Mesothelial cell of epicardium (in vitro differentiated cells): ENCODE data around the gene FAM120A. TPM values are rescaled to one million over a fixed set of nuclear protein-coding genes. Genes with fewer than 3 reads are reported as not detected.

Experiments
- DNase-seq, 2 experiments: peaks; one replicate each; pipeline ENCODE4 v3.0.0; 2021; ENCODE audit warnings: low spot score in 2 of 2; ENCODE audit not compliant: unreplicated experiment in 2 of 2
- H3K27ac Mint-ChIP-seq: 2 replicates; pipeline ENCODE4 v1.8.0; 2021; ENCODE audit warnings: mixed read lengths
- H3K27me3 Mint-ChIP-seq: 2 replicates; pipeline ENCODE4 v1.8.0; 2021; ENCODE audit warnings: low read depth, mixed read lengths
- H3K36me3 Mint-ChIP-seq: 2 replicates; pipeline ENCODE4 v1.8.0; 2021; ENCODE audit warnings: mixed read lengths
- H3K4me1 Mint-ChIP-seq: 2 replicates; pipeline ENCODE4 v1.8.0; 2021; ENCODE audit warnings: mixed read lengths
- H3K4me3 Mint-ChIP-seq: 2 replicates; pipeline ENCODE4 v1.8.0; 2021; ENCODE audit warnings: mild to moderate bottlenecking, moderate library complexity, mixed read lengths
- H3K9me3 Mint-ChIP-seq: 2 replicates; pipeline ENCODE4 v1.8.0; 2021; ENCODE audit warnings: mixed read lengths
- total RNA-seq: library from RNA; stranded (reverse); gene quantifications from 3 replicates; pipeline ENCODE4 v1.2.1, GENCODE V29; 2021
- TF ChIP-seq, protein P1 (sequence below): fragments of 200-600 bp; sonication (generic); IDR thresholded peaks from one replicate; pipeline ENCODE4 v1.5.0; 2021; ENCODE audit warnings: antibody characterized with exemption; ENCODE audit not compliant: unreplicated experiment

FAM120A gene
- total RNA-seq, 1 donor from 2014 or later: 59.4 TPM

DNA sequence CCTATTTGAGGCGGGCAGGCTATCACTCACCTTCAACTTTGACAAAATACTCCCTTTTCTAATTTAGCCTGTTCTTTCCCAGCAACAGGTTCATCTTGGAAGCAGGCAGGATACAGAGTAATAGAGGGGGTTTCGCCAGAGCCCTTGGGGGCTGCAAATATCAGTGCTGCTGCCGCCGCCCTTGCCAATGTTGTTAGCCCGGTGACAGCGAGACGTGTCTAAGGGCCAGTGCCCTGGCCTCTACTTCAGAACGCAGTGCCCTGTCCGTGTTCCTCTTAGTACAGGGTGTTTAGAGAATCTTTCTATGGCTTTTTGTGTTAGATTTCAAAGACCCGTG is 1.2 kb downstream of the FAM120A start:
- peaks cover 3% of the 10 kb centered on the region for H3K36me3 Mint-ChIP-seq
- H3K9me3 Mint-ChIP-seq: no peaks in the 10 kb centered on the region
- H3K4me3 Mint-ChIP-seq: peak overlapping the region; percentile 82
- peak in 1 of 2 experiments; percentile 40 for DNase-seq
- peak overlapping the region; percentile 94 for H3K27ac Mint-ChIP-seq
- H3K4me1 Mint-ChIP-seq: peaks cover 21% of the 10 kb centered on the region
- TF ChIP-seq, protein P1, sequence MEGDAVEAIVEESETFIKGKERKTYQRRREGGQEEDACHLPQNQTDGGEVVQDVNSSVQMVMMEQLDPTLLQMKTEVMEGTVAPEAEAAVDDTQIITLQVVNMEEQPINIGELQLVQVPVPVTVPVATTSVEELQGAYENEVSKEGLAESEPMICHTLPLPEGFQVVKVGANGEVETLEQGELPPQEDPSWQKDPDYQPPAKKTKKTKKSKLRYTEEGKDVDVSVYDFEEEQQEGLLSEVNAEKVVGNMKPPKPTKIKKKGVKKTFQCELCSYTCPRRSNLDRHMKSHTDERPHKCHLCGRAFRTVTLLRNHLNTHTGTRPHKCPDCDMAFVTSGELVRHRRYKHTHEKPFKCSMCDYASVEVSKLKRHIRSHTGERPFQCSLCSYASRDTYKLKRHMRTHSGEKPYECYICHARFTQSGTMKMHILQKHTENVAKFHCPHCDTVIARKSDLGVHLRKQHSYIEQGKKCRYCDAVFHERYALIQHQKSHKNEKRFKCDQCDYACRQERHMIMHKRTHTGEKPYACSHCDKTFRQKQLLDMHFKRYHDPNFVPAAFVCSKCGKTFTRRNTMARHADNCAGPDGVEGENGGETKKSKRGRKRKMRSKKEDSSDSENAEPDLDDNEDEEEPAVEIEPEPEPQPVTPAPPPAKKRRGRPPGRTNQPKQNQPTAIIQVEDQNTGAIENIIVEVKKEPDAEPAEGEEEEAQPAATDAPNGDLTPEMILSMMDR: no peak
- H3K27me3 Mint-ChIP-seq: no peaks in the 10 kb centered on the region

GRCh38 chr9:93453047-93453914 is 1.8 kb downstream of the FAM120A start, which contains the start of gene FAM120AOS:
FAM120AOS (minus strand) TSS chr9:93453581; CDS start chr9:93452709, 872 bp downstream.
- peaks cover 21% of the 10 kb centered on the region for H3K4me1 Mint-ChIP-seq
- peak within 1 kb of the TSS; percentile 94 for H3K27ac Mint-ChIP-seq
- TF ChIP-seq, protein P1: no peak
- H3K9me3 Mint-ChIP-seq: no peaks in the 10 kb centered on the region
- no peaks in the 10 kb centered on the region for H3K27me3 Mint-ChIP-seq
- peak within 1 kb of the TSS; percentile 82 for H3K4me3 Mint-ChIP-seq
- H3K36me3 Mint-ChIP-seq: no peaks in the 10 kb centered on the region
- DNase-seq: peak; percentile 59 to 82

DNA sequence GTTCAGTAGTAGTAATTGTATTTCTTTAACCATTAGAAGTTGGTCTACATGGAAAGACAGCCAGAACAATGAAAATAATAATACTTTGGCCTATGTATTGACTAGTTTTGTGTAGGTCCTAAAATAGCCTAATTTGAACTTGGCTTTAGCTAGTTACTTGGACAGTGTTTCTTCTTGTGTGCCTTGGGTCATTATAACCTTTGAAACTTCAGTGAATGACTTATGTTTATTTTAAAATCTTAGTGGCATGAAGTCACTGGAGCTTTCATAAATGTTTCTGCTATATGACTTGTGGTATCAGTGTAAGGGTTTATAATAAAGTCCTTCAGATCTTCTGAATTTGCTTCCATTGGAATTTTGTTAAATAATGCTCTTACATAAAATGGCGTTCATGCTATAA is 4.5 kb downstream of the FAM120A start:
- Mint-ChIP-seq H3K4me3 (no peak overlapping the region), H3K9me3 (no peaks in the 10 kb centered on the region), H3K27ac (no peak overlapping the region), H3K4me1 (peaks cover 26% of the 10 kb centered on the region), H3K27me3 (no peaks in the 10 kb centered on the region), H3K36me3 (no peaks in the 10 kb centered on the region)
- no peak for DNase-seq
- TF ChIP-seq, protein P1: no peak

GRCh38 chr9:93456504-93456903 is 5.0 kb downstream of the FAM120A start:
- Mint-ChIP-seq H3K9me3 (no peaks in the 10 kb centered on the region), H3K36me3 (no peaks in the 10 kb centered on the region), H3K4me3 (no peak overlapping the region), H3K27me3 (no peaks in the 10 kb centered on the region), H3K4me1 (peaks cover 27% of the 10 kb centered on the region), H3K27ac (no peak overlapping the region)
- DNase-seq: no peak
- TF ChIP-seq, protein P1: no peak

DNA sequence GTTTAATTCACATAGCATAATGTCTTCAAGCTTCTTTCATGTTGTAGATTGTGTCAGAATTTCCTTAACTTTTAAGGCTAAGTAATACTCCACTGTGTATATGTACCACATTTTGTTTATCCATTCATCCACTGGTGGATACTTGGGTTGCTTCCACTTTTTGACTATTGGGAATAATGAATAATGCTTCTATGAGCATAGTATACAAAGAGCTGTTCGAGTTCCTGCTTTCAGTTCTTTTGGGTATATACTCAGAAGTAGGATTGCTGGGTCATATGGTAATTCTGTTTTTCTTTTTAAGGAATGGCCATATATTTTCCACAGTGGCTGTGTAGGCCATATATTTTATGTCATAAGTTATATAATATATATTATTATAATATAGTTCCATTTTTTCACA is 5.5 kb downstream of the FAM120A start:
- DNase-seq: no peak
- Mint-ChIP-seq H3K4me3 (no peak overlapping the region), H3K27ac (no peak overlapping the region), H3K36me3 (no peaks in the 10 kb centered on the region), H3K4me1 (peaks cover 27% of the 10 kb centered on the region), H3K9me3 (no peaks in the 10 kb centered on the region), H3K27me3 (no peaks in the 10 kb centered on the region)
- TF ChIP-seq, protein P1: no peak
